GM21723 (cell line): ENCODE results near the gene LAMA2.

Source experiments
- ATAC-seq: cut with Tn5 transposase; IDR thresholded peaks from one replicate; pipeline ENCODE4 v1.9.1; 2021; ENCODE audit warnings: mild to moderate bottlenecking, moderate library complexity; ENCODE audit not compliant: unreplicated experiment

The LAMA2 gene

DNA sequence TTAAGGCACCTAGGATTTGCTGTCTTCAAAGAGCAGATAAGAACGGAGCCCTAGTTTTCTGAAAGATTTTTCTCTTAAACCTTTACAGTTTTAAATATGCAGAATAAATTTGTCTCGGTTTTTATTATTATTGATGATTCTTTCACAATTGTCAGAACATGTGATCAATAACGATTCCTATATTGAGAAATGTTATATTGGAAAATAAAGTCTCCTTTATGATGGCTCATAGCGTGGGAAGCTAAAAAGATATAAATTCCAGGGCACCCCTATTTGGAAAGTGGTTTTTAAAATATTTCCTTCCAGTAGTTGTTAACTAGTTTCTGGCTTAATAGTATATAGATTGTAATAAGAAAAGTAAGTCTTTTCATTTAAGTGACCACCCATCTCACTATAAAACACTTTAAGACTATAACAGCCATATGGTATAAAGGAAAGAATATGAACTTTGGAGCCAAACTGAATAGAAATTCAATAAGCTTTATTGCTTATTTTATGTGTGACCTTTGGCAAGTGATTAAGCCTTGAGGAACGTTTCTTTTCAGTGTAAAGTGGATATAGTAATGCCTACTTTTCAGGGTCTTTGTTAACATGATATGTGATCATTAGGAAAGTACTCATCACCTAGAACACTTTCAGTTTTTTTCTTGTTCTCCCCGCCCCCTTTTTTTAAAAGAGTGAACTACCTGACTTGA is 369.6 kb downstream of the LAMA2 start:
- ATAC-seq, result no peak

DNA sequence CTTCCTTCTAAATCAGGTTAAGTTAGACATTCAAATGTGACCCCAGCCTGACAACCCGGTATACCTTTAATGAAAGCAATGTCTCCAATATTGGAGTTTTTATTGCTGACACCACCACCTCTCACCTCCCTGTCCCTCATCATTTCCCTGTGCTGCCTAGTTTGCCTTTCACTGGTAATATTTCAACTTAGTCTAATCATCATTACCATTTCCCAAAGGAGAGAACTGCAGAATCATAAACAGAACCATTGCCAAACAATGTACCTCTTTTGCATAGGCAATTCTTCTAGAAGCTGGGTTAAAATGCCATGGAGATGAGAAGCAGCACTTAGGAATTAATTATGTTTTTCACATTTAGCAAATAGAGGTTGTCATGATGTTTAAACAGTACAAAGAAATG is 370.3 kb downstream of the LAMA2 start:
- no peak for ATAC-seq

DNA sequence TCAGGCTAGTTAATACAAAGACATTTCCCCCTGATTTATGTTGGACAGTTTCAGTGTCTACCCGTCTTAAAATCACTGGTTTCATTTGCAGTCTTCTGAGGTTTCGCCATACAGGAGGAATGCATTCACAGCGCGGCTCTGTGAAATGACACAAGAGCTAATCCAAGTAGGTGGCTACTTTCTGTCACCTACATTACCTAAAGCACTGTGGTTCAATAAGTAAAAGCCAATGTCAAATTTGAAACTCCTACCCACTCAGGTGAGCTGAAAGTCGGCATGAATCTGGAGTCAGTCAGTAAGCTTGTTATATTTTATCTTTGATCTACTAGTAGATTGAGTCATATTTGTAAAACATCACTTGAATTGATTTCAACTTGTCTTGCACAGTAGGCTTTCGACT is 370.8 kb downstream of the LAMA2 start:
- ATAC-seq, result no peak

GRCh38 chr6:129257196-129257595 is 374.3 kb downstream of the LAMA2 start:
- no peak for ATAC-seq

DNA sequence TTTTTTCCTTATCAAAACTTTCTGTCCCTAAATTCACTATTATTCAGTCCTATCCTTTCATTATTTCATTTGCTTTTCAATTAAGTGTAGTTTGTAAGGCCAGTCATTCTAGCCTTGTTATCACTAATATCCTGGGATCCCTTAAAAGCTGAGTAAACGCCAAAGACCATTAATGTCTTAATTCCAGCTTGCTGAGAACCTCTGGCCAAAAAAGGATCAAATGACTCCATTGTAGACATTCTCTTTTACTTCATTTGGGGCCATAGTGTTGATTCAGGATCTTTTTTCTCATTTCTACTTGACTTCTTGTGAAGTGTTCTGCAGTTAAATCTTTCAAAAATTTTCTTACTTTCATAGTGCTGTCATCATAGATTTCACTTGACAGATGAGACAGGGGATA is 379.7 kb downstream of the LAMA2 start:
- no peak for ATAC-seq

- no peak for ATAC-seq
Measured at GRCh38 chr6:129263176-129263575, 380.2 kb downstream of the LAMA2 start.

GRCh38 chr6:129264480-129265045 is 381.6 kb downstream of the LAMA2 start:
- no peak for ATAC-seq

GRCh38 chr6:129267028-129267427 is 384.1 kb downstream of the LAMA2 start:
- ATAC-seq, result no peak

DNA sequence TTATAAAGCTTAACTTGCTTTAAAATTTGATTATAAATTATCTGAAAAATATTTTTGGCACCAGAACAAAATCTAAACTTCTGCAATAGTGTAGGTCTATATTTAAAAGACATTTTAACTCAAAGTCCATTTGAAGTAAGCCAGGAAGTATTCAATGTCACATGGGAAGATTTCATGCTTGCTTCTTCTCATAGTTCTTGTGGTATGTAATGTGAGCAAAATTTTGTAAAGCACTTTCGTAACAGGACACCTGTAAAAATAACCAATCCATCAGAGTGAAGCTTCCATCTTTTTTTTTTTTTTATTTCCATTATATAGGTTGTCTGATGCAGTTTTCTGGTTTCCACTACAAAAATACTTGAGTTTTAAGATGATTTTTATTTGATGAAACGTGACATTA is 386.1 kb downstream of the LAMA2 start:
- ATAC-seq, result no peak

DNA sequence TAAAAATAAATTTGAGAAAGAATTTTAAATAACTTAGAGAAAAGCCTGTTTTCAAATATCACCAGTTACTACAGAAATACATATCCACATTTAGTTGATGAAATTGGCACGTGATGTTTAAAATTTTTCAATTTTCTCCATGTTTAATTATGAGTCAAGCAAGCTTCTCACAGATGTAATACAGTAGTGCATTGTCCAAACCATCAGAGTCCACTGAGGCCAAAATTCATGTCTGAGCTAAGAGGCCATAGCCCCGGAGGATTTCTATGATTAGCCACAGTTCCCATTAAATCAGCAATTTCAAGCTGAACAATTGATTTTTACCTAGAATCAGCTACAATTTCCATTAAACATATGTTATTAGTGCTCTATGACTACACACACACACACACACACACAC is 387.0 kb downstream of the LAMA2 start:
- no peak for ATAC-seq

DNA sequence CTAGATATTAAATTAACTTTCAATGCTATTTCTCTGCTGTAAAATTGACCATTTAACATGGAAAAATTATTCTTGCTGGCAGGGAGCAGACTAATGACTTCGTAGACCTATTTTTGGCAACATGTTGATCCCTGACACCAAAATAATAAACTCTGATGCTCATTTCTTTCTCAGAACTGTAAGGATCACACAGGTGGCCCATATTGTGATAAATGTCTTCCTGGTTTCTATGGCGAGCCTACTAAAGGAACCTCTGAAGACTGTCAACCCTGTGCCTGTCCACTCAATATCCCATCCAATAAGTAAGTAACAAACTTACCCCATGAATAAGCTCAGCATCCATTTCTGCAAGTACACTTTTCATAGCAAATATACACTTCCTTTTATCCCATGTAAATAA is 387.5 kb downstream of the LAMA2 start:
- no peak for ATAC-seq

- no peak for ATAC-seq
Measured at GRCh38 chr6:129273161-129273560, 390.2 kb downstream of the LAMA2 start.

DNA sequence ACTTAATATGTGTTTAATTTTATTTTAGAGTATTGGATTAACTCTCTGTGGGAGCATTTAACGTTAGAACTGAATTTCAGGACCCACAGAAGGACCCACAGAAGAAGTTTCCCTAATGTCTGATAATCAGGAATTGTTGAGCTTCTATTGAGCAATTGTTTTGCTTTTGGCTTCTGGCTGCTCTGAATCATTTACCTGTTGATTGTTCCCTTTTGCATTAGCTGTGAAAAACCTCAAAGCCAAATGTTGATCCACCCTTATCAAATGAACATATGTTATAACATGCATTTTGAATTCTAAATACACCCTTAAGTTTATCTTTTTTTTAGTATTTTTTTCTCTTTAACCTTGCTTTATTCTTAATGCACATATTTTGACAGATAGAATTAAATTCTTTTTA is 393.5 kb downstream of the LAMA2 start:
- ATAC-seq, result no peak

- ATAC-seq, result no peak
Measured at GRCh38 chr6:129276986-129277385, 394.0 kb downstream of the LAMA2 start.

DNA sequence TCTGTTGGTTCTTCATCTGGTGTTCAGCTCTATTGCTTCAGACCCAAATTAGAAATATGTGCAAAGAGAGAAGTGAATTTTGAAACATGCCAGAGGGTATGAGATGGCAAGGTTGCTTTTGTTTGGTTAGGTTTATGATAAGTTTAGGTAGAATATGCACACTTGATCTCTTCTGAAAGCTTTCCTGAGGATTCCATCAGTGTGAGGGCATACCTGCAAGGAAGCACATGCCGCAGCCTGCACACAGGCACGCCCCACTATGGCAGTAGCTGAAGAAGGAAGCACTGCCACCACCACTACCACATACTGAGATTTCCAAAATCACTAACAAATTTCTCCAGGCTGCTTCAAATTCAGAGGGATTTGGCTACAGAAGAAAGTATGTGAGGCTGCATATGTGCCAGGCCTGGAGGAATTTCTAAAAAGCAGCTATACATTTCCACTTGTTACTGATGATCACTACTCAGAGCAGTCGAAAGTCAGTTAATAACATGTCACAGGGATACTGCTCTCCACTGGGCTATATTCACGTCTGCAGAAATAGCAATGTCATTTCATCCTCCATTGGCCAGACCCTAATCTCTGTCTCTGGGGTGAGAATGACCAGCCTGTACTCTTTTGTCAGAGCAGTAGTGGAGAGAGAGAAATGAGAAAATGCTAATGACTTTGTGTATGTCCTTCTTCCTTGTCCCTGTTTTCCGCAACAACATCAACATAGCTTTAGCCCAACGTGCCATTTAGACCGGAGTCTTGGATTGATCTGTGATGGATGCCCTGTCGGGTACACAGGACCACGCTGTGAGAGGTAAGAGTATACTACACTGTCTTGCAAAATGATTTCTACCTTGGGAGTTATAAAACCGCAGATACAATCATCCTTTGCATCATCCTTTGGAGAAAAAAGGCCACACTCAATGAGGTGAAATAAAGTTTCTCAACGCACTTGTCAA is 396.7 kb downstream of the LAMA2 start:
- no peak for ATAC-seq

GRCh38 chr6:129280293-129280644 is 397.3 kb downstream of the LAMA2 start:
- no peak for ATAC-seq

GRCh38 chr6:129280749-129281148 is 397.8 kb downstream of the LAMA2 start:
- no peak for ATAC-seq

DNA sequence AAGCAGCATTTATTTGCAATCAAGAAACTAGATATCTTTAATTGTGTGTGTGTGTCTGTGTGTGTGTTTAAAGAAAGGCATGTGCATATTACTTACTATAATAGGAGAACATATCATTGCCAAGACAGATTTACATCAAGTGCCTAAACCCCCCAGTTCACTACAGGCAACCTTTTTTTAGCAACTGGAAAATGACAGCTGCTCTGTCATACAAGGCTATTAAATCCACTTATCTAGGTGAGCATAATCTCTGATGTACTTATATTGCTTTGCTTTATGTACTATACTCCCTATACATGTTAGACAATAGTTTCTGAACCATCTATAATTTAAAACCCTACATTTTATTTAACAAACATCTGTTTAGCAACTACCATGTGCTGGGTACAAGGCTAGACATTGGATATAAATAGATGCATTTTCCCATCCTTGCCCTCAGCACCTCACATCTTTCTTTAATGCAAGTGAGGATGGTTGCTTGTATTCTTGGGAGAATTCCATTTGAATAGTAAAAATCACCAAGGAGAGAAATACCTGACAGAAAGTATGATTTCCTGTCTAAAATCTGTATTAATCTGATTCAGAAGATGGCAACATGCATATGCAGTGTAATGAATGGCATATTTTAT is 398.3 kb downstream of the LAMA2 start:
- ATAC-seq, result no peak

DNA sequence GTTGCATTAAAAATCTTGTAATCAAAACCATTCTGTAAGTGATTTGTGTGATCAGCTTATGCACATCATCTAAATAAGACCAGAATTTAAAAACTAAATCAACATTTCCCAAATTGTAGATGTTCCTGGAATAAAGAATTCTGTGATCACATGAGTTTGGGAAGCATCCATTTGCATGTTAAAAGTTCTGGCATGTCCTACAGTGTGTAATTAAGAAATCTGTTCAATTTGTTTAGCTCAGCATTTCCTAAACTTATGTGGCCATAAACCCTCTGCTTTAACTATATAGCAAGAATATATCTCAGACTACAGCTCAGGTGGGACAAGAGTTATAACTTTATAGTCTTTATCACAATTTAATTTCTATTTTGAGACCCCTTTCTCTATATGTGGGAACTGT is 399.1 kb downstream of the LAMA2 start:
- ATAC-seq, result no peak

DNA sequence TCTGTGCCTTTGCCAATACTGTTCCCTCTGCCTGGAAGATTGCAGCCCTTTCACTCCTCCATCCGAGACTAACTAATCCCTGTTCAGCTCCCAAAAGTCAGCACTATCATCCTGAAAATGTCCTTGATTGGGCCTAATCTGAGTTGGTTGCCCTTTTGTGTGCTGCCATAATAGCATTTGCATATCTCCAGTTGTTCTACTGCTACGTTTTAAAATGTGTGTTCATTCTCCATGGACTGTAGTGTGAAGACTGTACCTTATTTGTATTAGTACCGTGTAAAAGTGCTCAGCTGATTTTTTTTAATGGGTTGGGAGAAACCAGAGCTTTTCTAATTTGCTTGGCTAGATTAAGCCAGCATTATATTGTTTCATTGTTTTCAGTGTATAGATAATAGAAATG is 401.3 kb downstream of the LAMA2 start:
- ATAC-seq, result no peak
